Hematopoietic multipotent progenitor cell treated with erythropoietin and hydrocortisone succinate and interleukin-3 and kit ligand, for 6 days (in vitro differentiated cells): Measurements from ENCODE around the gene ASIP.
"Not testable (repeated sequence)": the region's sequence is repeated elsewhere in the genome, so short reads cannot be mapped to it uniquely, and the experiment has no call there.

Experiments
- DNase-seq: peaks from one replicate; pipeline ENCODE4 v3.0.0-alpha.2; 2015

Gene ASIP

DNA sequence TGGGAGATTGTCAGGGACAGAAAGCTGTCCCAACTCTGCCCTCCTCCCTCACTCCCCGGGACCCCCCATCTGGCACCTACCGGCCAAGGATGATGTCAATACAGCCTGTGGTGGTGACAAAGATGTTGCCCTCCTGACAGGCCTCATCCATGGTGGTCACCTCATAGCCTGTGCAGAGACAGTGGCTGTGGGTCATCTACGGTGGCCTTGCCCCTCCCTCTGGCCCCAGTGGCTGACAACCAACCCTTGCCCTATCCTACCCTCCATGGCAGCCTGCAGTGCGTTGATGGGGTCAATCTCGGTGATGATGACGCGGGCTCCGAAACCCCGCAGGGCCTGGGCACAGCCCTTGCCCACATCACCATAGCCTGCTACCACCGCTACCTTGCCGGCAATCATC lies 49.2 kb downstream of the ASIP start:
- no peak for DNase-seq

DNA sequence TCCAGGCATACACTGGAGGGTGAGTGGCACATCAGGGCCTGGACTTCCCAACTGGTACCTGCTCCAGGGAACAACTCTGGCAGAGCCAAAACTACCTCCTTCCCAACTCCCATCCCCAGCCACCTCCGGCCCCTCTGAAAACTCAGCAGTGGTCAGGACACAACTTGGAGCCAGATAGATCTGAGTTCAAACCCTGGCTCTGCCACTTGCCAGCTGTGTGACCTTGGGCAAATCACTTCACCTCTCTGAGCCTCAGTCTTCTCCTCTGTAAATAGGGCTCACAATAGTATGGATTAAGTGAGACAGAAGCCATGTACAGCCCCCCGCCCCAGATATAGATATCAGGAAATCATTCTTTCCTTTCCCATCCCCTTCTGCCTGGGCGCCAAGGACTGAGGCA lies 51.3 kb downstream of the ASIP start:
- DNase-seq = no peak

DNA sequence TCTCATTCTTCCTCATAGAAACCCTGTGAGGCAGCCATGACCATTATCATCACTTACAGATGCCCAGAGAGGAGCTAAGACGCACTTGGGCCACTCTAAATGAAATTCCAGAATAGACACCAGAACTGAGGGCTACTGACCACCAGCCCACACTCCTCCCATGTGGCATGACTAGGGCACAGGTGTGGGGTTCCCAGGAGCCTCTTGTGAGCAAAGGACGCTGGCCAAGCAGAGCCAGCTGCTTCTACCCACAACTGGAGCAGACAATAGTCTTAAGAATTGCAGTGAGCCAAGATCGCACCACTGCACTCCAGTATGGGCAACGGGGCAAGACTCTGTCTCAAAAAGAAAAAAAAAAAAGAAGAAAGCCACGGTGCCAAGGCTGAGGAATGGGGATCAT lies 51.9 kb downstream of the ASIP start:
- DNase-seq = no peak

- no peak for DNase-seq
These were observed 52.4 kb downstream of the ASIP start for GRCh38 chr20:34293589-34293988.

DNA sequence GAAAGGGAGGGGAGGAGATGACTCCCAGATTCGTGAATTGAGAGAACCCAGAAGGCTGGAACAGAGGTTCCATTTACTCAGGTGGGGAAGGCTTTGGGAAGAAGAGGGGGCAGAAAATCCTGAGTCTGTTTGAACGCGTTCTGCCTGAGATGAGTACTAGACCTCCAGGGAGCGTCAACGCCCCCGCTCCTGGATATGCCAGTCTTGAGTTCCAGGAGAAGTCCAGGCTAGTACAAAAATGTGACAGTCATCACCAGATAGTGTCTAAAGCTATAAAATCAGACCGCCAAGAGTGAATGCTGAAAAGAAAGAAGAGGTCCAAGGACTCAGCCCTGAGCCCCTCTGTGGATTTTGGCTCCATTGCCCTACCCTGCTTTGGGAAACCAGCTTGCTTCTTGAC lies 53.3 kb downstream of the ASIP start:
- DNase-seq = no peak

- no peak for DNase-seq
These were observed 54.1 kb downstream of the ASIP start for GRCh38 chr20:34295284-34295683.

- no peak for DNase-seq
These were observed 55.2 kb downstream of the ASIP start for GRCh38 chr20:34296468-34296867.

GRCh38 chr20:34298294-34298784 lies 57.1 kb downstream of the ASIP start:
- DNase-seq = not testable (repeated sequence)

GRCh38 chr20:34299556-34300255 lies 58.5 kb downstream of the ASIP start:
- no peak for DNase-seq

- DNase-seq = no peak
These were observed 59.1 kb downstream of the ASIP start for GRCh38 chr20:34300256-34300806.

- DNase-seq = peak; percentile 48
These were observed 59.8 kb downstream of the ASIP start for GRCh38 chr20:34300809-34301586.

DNA sequence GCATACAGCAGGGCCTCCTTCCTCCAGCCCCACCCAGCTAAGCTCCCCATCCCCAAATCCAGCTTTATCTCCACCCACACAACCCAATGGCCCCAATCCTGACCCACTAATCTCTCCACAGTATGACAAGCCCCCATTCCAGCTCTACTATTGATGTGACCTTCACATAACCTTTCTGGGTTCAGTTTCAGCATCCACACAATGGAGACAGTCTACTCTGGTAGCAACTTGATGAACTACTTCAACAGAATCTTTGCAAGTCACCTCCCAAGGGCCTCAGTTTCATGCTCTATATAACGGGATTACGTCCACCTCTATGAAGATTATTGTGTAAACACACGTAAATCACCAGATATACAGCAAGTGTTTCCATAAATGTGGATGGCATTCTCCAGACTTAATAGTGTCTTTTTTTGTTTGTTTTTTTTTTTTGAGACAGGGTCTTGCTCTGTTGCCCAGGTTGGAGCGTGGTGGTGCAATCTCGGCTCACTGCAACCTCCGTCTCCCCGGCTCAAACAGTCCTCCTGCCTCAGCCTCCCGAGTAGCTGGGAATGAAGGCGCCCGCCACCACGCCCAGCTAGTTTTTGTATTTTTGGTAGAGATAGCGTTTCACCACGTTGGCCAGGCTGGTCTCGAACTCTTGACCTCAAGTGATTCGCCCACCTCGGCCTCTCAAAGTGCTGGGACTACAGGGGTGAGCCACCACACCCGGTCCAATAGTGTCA lies 60.5 kb downstream of the ASIP start:
- peak; percentile 38 for DNase-seq

DNA sequence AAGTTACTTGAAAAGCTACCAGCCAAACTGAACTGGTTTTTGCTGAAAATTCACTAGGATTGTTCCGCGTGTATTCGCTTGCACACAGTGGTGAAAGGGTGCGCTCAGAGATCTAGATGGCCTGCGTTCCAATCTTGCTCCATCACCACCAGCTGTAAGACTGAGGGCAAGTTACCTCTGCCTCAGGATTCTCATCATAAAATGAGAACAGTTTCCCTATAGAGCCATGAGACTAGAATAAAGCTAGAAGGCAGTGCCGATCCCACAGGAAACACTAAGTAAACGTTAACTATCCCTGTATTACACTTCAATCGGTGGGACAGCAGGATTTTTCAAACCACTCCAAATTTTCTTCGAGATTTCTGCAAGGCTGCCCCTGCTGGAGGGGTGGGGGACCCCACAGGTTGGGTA lies 61.1 kb downstream of the ASIP start:
- DNase-seq = peak; percentile 33

DNA sequence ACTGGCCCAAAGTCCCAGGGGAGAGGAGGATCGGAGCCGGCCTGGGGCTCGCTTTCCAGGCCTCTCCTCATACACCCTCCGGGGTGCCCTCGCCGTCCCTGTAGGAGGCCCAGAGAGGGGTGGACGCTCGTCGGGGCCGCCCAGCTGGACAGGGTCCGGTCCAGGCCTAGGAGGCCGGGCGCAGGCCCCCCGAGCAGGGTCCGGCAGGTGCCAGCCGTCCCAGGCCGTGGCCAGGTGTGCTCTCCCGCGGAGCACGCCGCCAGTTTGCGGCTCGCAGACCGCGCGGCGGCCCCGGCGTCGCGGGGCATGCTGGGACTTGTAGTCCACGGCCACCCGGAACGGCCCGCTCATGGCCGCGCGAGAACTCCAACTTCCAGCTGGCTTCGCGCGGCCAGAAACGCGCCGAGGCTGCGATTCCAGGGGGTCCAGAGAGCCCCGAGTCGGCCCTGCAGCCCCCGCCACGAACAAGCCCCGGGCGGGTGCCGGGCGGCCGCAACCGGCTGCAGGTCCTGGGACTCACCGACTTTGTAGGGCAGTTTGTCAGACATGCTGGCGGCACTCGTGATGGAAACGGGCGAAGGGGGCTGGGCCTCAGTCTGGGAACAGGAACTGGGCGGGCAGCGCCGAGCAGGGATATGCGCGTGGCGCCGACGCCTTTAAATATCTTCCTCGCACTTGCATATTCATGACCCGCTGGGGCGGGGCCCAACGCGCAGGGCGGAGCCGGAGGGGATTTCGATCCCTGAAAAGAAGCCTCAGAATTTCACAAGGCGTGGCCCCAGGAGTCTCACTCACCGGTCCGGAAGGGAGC lies 61.7 kb downstream of the ASIP start, which contains the start of gene AHCY:
TSS of gene AHCY (minus strand) at position 633 of the 811 bp plus-strand sequence. CDS start at position 548, 85 bp downstream.
- peak; percentile 98 for DNase-seq

- DNase-seq = no peak
These were observed 64.4 kb downstream of the ASIP start for GRCh38 chr20:34305333-34306230.

GRCh38 chr20:34309691-34310090 lies 68.5 kb downstream of the ASIP start:
- no peak for DNase-seq

- no peak for DNase-seq
These were observed 69.4 kb downstream of the ASIP start for GRCh38 chr20:34310481-34311117.

GRCh38 chr20:34311118-34312023 lies 70.1 kb downstream of the ASIP start:
- DNase-seq = no peak

- DNase-seq = peak; percentile 17
These were observed 70.8 kb downstream of the ASIP start for GRCh38 chr20:34312024-34312460.
